HG02973 (cell line): ENCODE results near the gene ALG2.

Experiments
- ATAC-seq: cut with Tn5 transposase; IDR thresholded peaks from one replicate; pipeline ENCODE4 v1.9.1; 2021; ENCODE audit warnings: moderate library complexity; ENCODE audit not compliant: unreplicated experiment

ALG2 gene

DNA sequence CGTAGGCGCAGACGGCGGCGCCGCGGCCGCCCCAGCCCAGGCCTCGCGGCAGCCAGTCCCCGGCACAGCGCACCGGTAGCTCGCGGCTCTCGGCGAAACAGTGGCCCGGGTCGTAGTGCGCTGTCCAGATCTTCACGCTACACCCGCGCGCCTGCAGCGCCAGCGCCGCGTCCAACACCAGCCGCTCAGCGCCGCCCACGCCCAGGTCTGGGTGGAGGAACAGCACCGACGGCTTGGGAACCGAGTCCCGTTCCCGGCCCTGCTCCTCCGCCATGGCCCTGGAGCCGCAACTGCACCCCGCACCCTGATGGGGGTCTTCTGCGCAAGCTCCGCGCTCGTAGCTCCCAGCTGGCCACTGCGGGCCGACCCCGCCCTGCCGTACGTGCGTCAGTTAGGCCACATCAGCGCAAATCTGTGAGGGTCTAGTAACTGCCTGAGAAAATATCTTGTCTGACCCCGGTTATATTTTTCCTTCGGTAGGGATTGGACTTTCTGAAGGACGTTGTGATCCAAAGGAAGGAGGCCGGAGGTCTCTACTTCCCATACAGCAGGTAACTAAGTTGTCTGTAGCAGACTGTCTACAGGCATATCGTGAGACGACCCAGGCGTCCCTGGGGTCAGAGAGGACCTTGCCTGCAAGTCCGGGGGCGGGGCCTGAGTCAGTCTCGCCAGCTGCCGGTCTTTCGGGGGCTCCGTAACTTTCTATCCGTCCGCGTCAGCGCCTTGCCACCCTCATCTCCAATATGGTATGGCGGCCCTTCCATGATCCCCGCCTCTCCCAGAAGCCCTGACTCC lies at the start of gene ALG2, which contains the start of gene SEC61B:
TSS of gene ALG2 (minus strand) at position 322 of the 795 bp plus-strand sequence. CDS start at position 274, 48 bp downstream.
TSS of gene SEC61B (plus strand) at position 662 of the 795 bp plus-strand sequence. CDS start at position 744, 82 bp downstream.
- ATAC-seq: peak; percentile 80

DNA sequence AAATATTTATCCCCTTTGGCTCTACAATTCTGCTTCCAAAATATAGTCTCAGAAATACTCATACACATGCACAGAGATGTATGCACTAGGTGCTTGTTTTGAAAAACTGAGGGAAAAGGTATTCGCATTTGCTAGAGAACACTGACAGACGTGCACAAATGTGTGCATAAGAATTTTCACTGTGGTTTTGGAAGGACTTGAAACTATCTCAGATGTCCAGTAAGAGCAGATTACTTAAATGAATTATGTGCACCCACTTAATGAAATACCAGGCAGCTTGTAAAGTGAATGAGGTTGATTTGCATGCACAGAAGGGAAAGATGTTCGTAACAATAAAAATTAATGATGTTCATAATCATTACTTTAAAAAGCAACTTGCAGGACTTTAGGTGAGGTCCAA lies 48.7 kb upstream of the ALG2 start:
- no peak for ATAC-seq

DNA sequence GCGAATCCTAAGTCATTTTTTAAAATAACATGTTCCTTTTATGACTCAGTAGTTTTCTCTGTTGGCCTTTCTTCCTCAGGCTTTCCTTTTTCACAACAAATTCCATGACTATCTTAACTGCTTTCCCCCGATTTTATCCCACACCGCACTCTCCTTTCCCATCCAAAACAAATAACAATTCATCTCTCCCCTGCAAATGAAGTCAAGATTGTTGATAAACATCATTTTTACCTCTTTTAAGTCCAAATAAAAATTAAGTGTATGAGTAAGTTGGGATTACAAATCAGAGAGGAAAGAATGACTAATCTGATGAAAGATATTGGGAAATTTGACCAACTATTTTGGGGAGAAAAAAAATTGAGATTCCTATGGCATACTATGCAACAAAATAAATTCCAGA lies 47.7 kb upstream of the ALG2 start:
- no peak for ATAC-seq

- peak; percentile 49 for ATAC-seq
Measured at GRCh38 chr9:99266255-99267023, 44.7 kb upstream of the ALG2 start.

DNA sequence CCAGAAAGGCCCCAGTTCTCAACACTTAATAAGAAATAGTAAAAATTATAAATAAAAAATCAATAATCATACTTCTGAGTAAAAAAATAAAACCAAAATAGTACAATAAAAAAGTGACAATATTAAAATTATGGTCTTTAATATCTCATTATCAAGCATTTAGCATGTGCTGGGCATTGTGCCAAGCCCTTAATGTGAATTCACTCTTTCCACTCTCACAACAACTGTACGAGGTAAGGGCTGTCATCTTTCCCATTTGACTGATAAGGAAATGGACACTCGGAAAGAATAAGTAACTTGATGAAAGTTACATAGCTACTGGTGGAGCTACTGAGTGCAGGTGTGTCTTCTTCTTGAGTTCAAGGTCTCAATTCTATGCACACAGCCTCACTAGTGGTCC lies 43.9 kb upstream of the ALG2 start:
- no peak for ATAC-seq

- ATAC-seq: no peak
Measured at GRCh38 chr9:99264070-99264680, 42.4 kb upstream of the ALG2 start.

- no peak for ATAC-seq
Measured at GRCh38 chr9:99262949-99263418, 41.2 kb upstream of the ALG2 start.

- ATAC-seq: no peak
Measured at GRCh38 chr9:99261923-99262322, 40.2 kb upstream of the ALG2 start.

GRCh38 chr9:99259231-99259918 lies 37.6 kb upstream of the ALG2 start:
- ATAC-seq: no peak

DNA sequence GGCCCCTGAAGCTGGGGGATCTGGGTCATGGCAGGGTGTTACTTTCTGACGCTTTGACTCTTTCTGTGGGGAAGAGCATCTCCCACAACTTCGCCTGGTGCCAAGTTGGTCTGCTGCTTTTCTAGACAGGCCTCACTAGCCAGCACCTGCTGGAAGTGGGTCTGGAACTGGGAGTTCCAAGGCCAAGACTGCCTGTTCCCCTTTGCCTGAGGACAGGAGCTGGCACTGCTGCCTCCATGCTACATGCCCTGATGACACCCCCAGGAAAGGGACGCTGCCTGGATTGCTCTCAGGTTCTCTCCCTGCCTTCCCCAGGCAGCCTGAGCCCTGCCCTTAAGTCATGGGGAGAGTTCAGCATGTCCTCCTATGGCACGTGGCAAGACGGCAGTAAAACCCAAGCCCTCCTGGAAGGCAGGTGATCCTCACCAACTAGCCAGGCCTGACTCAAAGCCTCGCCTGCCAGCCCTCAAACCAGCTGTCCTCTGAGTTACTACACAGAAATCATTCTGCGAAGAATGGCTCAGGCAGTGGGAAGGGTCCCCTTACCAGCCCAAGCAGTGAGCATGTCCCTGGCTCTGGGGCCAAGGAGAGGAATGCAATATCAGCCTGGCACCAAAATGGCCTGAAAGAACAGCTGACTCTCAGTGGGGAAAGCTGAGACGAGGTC lies 36.1 kb upstream of the ALG2 start:
- ATAC-seq: no peak

GRCh38 chr9:99255651-99256050 lies 33.9 kb upstream of the ALG2 start:
- ATAC-seq: no peak

DNA sequence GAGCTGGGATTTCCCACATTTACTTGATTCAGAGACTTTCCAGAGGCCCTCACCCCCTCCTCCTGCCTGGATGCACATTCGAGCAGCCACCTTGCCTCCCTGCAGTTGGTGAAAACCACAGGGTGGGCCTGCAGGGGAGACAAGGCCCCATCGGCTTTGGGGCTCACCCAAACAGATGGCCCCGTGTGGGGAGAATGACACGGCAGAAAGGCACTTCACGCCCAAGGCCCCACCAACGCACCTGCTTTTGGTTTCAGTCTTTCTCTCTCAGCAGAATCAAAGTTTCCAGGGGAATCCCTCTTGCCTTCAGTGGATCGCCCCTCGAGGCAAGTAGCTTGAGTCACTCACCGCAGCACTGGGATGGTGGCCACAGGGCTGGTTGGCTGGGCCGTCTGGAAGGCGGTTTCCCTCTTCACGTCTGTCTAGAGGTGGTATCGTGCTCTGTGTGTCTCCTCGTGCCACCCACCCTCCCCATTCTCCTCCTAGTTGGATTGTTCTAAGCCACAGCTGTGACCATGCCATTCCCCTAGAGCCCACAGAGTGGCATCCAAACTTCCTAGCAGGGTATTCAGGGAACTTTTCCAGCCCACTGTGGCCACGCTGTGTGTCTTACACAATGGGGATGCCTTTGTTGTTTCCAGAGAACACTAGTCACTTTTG lies 32.2 kb upstream of the ALG2 start:
- ATAC-seq: peak; percentile 76

GRCh38 chr9:99253134-99253533 lies 31.4 kb upstream of the ALG2 start:
- peak; percentile 46 for ATAC-seq

GRCh38 chr9:99251157-99251556 lies 29.4 kb upstream of the ALG2 start:
- ATAC-seq: no peak

DNA sequence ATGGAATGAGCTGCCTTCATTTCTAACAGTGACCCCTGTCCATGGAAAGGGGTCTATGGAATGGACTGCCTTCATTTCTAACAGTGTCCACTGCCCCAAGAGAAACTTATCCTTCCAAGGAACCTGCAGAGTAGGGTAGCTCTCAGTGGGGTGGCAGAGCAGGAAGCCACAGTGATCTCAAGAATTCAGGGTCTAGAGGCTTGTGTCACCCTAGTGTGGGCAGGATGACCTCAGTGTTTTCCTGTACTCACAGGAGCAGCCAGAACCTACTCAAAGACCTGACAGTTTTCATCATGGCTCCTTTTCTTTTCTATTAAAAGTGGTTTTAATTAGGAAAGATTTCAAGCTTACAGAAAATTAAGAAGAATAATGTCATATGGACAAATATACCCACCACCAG lies 27.9 kb upstream of the ALG2 start:
- ATAC-seq: no peak

DNA sequence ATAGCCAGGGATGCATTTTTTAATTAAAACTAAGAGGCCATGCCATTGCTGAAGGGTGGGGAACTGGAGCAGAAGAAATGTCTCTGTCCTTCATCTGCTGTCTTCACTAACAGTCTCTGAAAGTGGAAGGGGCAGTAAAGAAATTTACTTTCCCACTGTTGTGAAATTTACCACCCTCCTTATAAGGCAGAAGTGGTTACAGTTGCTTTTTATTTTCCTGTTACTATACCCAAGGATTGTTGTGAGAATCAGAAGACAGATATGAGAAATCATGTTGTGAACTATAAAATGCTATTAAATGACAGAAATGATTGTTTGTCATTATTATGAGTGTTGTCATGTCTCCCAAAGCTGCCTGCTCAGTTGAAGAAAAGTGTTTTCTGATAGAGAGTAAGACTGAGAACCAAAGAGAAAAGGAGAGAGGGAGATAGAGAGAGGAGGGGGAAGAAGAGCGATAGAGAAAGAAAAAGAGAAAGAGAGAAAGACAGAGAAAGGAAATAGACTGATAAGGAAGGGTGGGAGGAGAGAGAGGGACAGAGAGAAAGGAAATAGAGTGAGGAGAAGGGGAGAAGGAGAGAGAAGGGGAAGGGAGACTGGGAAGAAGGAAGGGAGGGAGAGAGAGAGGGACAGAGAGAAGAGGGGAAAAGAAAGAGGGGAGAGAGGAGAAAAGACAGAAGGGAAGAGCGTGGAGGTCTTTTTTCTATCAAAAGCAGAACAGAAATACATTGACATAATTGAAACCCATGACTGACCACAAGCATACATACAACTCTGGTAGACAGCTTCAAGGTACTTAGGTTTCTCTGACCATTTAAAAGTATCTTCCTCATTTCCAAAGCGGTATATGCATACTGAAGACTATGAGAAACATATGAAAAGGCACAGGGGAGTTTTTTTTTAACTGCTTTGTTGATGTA lies 22.9 kb upstream of the ALG2 start:
- ATAC-seq: peak; percentile 83

DNA sequence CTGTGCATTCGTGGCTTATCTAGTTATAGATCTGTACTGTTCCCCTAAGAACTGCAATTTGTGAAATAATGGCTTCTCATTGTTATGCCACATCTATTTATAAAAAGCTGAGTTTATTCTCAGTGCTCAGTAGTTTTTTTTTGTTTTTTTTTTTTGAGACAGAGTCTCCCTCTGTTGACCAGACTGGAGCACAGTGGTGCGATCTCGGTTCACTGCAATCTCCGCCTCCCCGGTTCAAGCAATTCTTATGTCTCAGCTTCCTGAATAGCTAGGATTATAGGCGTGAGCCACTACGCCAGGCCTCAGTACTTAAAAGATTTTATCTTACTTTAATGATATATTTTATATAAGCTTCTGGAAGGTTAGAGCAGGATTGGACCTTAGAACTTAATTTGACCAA lies 19.4 kb upstream of the ALG2 start:
- no peak for ATAC-seq

DNA sequence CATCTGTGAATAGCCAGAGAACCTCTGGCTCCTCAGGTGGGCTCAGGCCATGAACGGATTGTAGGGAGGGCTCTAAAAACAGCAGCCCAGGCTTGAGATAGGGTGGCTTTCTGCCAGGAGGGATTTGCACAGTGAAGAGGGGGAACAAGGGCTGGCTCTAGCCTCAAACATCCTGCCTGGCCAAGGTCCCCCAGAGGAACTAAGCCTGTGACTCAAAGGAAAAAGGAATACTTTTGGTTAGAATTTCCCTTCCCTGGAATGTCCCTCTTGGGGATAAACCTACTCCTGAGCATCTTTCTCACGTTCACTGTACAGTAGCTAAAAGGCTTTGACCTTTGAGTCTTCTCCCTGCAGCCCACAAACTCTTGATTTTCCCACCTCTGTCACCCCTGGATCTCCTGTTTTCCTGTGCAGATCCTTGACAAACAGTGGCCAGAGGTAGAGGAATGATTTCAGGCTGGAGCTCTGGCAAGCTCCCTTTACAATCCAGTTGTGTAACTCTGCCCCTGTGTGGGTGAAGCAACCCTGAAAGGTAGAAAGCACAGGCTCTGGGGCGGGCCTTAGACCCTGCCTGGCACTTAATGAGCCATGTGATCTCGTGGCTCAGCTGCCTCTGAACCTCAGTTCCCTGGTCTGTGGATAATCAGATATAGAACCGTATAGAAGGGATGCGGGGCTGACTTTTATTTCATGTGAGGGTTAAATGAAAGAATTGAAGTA lies 17.8 kb upstream of the ALG2 start:
- ATAC-seq: no peak
